Measurements from ENCODE around the gene GPR153. TPM values are rescaled to one million over a fixed set of nuclear protein-coding genes. Genes with fewer than 3 reads are reported as not detected.
A peak's percentile ranks its signal among the peaks of the same experiment; 100 is the strongest.

GPR153 gene
- total and polyA plus RNA-seq, 7 donors: 0.49 to 3.5 (median 2.2) TPM

GRCh38 chr1:6210591-6211355 lies 50.1 kb downstream of the GPR153 start:
- peaks cover 0 to 21% of the 10 kb centered on the region in 2 donors for H3K36me3 ChIP-seq (ENCODE audit: insufficient read depth in 1 of 2, low read depth in 1 of 2)
- ATAC-seq (no peak), DNase-seq (no peak)
- 93 to 94% (median 94%) methylated on average over 26 to 29 of the region's 29 CpGs for WGBS, 3 donors
- no peaks in the 10 kb centered on the region for H3K9me3 ChIP-seq
- TF ChIP-seq CTCF (IDR thresholded peaks at IDR 0.05): no peak
- H3K27ac ChIP-seq: no peak overlapping the region
- H3K27me3 ChIP-seq (ENCODE audit: insufficient read depth in 3 of 3, low read length in 2 of 3): no peaks in the 10 kb centered on the region
- no peak overlapping the region for H3K4me3 ChIP-seq
- intact Hi-C loops (cut with DNase I): no loop called here
- peaks cover 17% of the 10 kb centered on the region for H3K4me1 ChIP-seq

GRCh38 chr1:6209661-6210580 lies 51.0 kb downstream of the GPR153 start:
- TF ChIP-seq CTCF (IDR thresholded peaks at IDR 0.05): no peak
- no peak overlapping the region for H3K27ac ChIP-seq
- H3K4me3 ChIP-seq: peak overlapping the region; percentile 65
- no peaks in the 10 kb centered on the region for H3K27me3 ChIP-seq (ENCODE audit: insufficient read depth in 3 of 3, low read length in 2 of 3)
- ATAC-seq: no peak
- H3K4me1 ChIP-seq: peaks cover 19% of the 10 kb centered on the region
- H3K9me3 ChIP-seq: no peaks in the 10 kb centered on the region
- intact Hi-C loops (cut with DNase I): loop anchor here in 1 of 2 donors (5.0 kb wide), 1 partner anchor 32 kb away; the partner anchor contains the start of gene HES3
- 88 to 95% (median 92%) methylated on average over 12 to 17 of the region's 17 CpGs for WGBS, 3 donors
- peaks cover 0 to 14% of the 10 kb centered on the region in 2 donors for H3K36me3 ChIP-seq (ENCODE audit: insufficient read depth in 1 of 2, low read depth in 1 of 2)
- no peak for DNase-seq

- peak; percentile 56 to 74 for DNase-seq
- peaks cover 0 to 14% of the 10 kb centered on the region in 2 donors for H3K36me3 ChIP-seq (ENCODE audit: insufficient read depth in 1 of 2, low read depth in 1 of 2)
- H3K27me3 ChIP-seq (ENCODE audit: insufficient read depth in 3 of 3, low read length in 2 of 3): no peaks in the 10 kb centered on the region
- peak; percentile 54 for TF ChIP-seq CTCF (IDR thresholded peaks at IDR 0.05)
- peak; percentile 43 to 75 (median 69) for ATAC-seq
- H3K27ac ChIP-seq: peak overlapping the region; percentile 41
- intact Hi-C loops (cut with DNase I): loop anchor here in 1 of 2 donors (5.0 kb wide), 1 partner anchor 33 kb away; the partner anchor contains the start of gene HES3
- no peaks in the 10 kb centered on the region for H3K9me3 ChIP-seq
- H3K4me1 ChIP-seq: peaks cover 19% of the 10 kb centered on the region
- WGBS, 3 donors: 9 to 25% (median 11%) methylated on average over 82 to 99 of the region's 99 CpGs
- peak overlapping the region; percentile 65 for H3K4me3 ChIP-seq
Measured at GRCh38 chr1:6208723-6209660, 51.9 kb downstream of the GPR153 start.

- intact Hi-C loops (cut with DNase I): loop anchor here in 1 of 2 donors (5.0 kb wide), 1 partner anchor 34 kb away; the partner anchor contains the start of gene HES3
- WGBS, 3 donors: 88 to 95% (median 89%) methylated on average over 10 of the region's 10 CpGs
- TF ChIP-seq CTCF (IDR thresholded peaks at IDR 0.05): no peak
- Histone ChIP-seq H3K36me3 (ENCODE audit: insufficient read depth in 1 of 2, low read depth in 1 of 2) (peaks cover 0 to 13% of the 10 kb centered on the region in 2 donors), H3K4me3 (no peak overlapping the region), H3K4me1 (peaks cover 19% of the 10 kb centered on the region), H3K27ac (no peak overlapping the region), H3K27me3 (ENCODE audit: insufficient read depth in 3 of 3, low read length in 2 of 3) (no peaks in the 10 kb centered on the region), H3K9me3 (no peaks in the 10 kb centered on the region)
- no peak for DNase-seq
- no peak for ATAC-seq
Measured at GRCh38 chr1:6207921-6208320, 53.0 kb downstream of the GPR153 start.

Data from psoas muscle (tissue), 8 donors.